DND-41 (cell line): ENCODE results near the gene MICU2.
"Not testable (repeated sequence)": the region's sequence is repeated elsewhere in the genome, so short reads cannot be mapped to it uniquely, and the experiment has no call there.

Experiments used
- ATAC-seq: fragments of 200-7000 bp; cut with Tn5 transposase; 3 replicates; pipeline ENCODE4 v1.9.1; 2021; ENCODE audit warnings: low read depth; ENCODE audit not compliant: insufficient read depth
- DNase-seq: peaks from one replicate; pipeline ENCODE4 v3.0.0-alpha.2; 2020
- H2AFZ ChIP-seq: 2 replicates; pipeline ENCODE4 v1.6.0; 2012; ENCODE audit warnings: low read depth, low read length
- H3K27ac ChIP-seq: 2 replicates; pipeline ENCODE4 v1.5.1; 2012; ENCODE audit warnings: low read length, inconsistent platforms
- H3K27me3 ChIP-seq: fragments of 200-600 bp; sonication (generic); 2 replicates; pipeline ENCODE4 v1.6.0; 2012; ENCODE audit warnings: low read length, mild to moderate bottlenecking, inconsistent platforms; ENCODE audit not compliant: insufficient read depth, poor library complexity
- H3K36me3 ChIP-seq: 2 replicates; pipeline ENCODE4 v1.5.1; 2012; ENCODE audit warnings: low read length, inconsistent platforms; ENCODE audit not compliant: insufficient read depth
- H3K4me1 ChIP-seq: 2 replicates; pipeline ENCODE4 v1.5.1; 2012; ENCODE audit warnings: mild to moderate bottlenecking, low read length; ENCODE audit not compliant: insufficient read depth
- H3K4me2 ChIP-seq: 2 replicates; pipeline ENCODE4 v1.6.0; 2012; ENCODE audit warnings: mild to moderate bottlenecking, moderate library complexity, low read length, inconsistent platforms; ENCODE audit not compliant: insufficient read depth
- H3K4me3 ChIP-seq, 2 experiments: fragments of 200-600 bp in 1 of 2; shearing (Covaris generic) in 1 of 2; 2 replicates each; pipeline ENCODE4 v1.5.1; 2012 to 2016; ENCODE audit warnings: inconsistent platforms in 2 of 2, low read length in 2 of 2, mild to moderate bottlenecking in 2 of 2, low read depth in 1 of 2, moderate library complexity in 1 of 2
- H3K79me2 ChIP-seq: 2 replicates; pipeline ENCODE4 v1.6.0; 2012; ENCODE audit warnings: low read length, inconsistent platforms; ENCODE audit not compliant: insufficient read depth
- H3K9ac ChIP-seq: 2 replicates; pipeline ENCODE4 v1.6.0; 2012; ENCODE audit warnings: low read depth, mild to moderate bottlenecking, inconsistent platforms, low read length, moderate library complexity
- H3K9me3 ChIP-seq: 2 replicates; pipeline ENCODE4 v1.5.1; 2012; ENCODE audit warnings: low read length, moderate library complexity, mild to moderate bottlenecking, inconsistent platforms; ENCODE audit not compliant: insufficient read depth, severe bottlenecking
- H4K20me1 ChIP-seq: 2 replicates; pipeline ENCODE4 v1.6.0; 2012; ENCODE audit warnings: low read length; ENCODE audit not compliant: insufficient read depth
- EZH2 ChIP-seq: IDR thresholded peaks from 3 replicates; pipeline ENCODE4 v1.6.1; 2012; ENCODE audit warnings: borderline replicate concordance, low read depth, mild to moderate bottlenecking, moderate library complexity, low read length, inconsistent platforms; ENCODE audit not compliant: severe bottlenecking
- TF ChIP-seq, protein P1 (sequence below): IDR thresholded peaks from 2 replicates; pipeline ENCODE4 v1.5.1; 2012; ENCODE audit warnings: borderline replicate concordance, low read length, moderate library complexity, mild to moderate bottlenecking; ENCODE audit not compliant: poor library complexity, severe bottlenecking; ENCODE audit errors: extremely low read depth

MICU2 gene

DNA sequence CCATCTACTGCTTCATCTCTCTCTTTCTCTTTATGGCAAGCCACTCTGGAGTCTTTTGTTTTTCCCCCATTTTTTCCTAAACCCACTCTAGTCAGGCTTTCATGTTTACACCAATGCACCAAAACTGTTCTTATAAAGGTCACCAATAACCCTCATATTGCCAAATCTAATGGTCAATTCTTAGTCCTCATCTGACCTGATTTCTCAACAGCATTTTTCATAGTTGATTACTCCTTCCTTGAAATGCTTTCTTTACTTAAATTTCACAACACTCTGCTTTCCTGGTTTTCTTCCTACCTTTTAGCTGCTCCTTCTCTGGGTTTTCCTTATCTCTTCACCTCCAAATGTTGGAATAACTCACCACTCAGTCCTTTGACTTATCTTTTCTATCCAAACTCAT, 47.9 kb downstream of the MICU2 start:
- peaks cover 12% of the 10 kb centered on the region for H3K36me3 ChIP-seq
- H3K4me3 ChIP-seq = no peak overlapping the region
- no peaks in the 10 kb centered on the region for H3K4me1 ChIP-seq
- H3K9ac ChIP-seq = no peak overlapping the region
- no peaks in the 10 kb centered on the region for H3K27me3 ChIP-seq
- H3K9me3 ChIP-seq = no peaks in the 10 kb centered on the region
- TF ChIP-seq, protein P1, sequence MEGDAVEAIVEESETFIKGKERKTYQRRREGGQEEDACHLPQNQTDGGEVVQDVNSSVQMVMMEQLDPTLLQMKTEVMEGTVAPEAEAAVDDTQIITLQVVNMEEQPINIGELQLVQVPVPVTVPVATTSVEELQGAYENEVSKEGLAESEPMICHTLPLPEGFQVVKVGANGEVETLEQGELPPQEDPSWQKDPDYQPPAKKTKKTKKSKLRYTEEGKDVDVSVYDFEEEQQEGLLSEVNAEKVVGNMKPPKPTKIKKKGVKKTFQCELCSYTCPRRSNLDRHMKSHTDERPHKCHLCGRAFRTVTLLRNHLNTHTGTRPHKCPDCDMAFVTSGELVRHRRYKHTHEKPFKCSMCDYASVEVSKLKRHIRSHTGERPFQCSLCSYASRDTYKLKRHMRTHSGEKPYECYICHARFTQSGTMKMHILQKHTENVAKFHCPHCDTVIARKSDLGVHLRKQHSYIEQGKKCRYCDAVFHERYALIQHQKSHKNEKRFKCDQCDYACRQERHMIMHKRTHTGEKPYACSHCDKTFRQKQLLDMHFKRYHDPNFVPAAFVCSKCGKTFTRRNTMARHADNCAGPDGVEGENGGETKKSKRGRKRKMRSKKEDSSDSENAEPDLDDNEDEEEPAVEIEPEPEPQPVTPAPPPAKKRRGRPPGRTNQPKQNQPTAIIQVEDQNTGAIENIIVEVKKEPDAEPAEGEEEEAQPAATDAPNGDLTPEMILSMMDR = no peak
- no peak for TF ChIP-seq EZH2
- DNase-seq (no peak), ATAC-seq (no peak)
- H3K4me2 ChIP-seq = no peak overlapping the region
- no peaks in the 10 kb centered on the region for H4K20me1 ChIP-seq
- H3K27ac ChIP-seq = no peak overlapping the region
- no peaks in the 10 kb centered on the region for H3K79me2 ChIP-seq
- H2AFZ ChIP-seq = no peak overlapping the region

DNA sequence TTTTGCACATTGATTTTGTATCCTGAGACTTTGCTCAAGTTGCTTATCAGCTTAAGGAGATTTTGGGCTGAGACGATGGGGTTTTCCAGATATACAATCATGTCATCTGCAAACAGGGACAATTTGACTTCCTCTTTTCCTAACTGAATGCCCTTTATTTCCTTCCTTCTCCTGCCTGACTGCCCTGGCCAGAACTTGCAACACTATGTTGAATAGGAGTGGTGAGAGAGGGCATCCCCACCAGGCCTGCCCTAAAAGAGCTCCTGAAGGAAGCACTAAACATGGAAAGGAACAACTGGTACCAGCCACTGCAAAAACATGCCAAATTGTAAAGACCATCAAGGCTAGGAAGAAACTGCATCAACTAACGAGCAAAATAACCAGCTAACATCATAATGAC, 50.7 kb downstream of the MICU2 start:
- not testable (repeated sequence) for H3K36me3 ChIP-seq, H4K20me1 ChIP-seq, H3K4me1 ChIP-seq, H3K9ac ChIP-seq, H3K4me2 ChIP-seq, H2AFZ ChIP-seq, H3K9me3 ChIP-seq, H3K79me2 ChIP-seq, DNase-seq, H3K4me3 ChIP-seq, H3K27me3 ChIP-seq, ATAC-seq, H3K27ac ChIP-seq

DNA sequence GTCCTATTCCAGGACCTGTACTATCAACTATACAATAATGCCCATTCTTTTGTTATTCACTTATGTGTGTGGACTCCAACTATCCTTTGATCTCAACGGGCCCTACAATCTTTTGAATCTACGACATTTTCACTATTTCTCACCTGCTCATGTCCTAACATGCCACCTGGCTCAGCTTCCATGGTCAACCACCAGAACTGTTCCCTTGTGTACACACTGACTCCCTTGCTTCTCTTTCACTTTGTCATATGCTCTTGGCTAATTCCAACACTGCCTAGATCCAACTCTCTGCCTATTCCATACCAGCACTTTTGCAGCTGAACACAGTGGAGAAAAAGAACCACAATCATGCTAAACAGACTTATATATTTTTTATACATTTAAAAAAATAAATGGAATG, 53.1 kb downstream of the MICU2 start:
- no peak overlapping the region for H3K9ac ChIP-seq
- H3K27me3 ChIP-seq = no peaks in the 10 kb centered on the region
- no peak overlapping the region for H3K4me3 ChIP-seq
- no peak for TF ChIP-seq EZH2
- TF ChIP-seq, protein P1 = no peak
- ATAC-seq = no peak
- DNase-seq = no peak
- H4K20me1 ChIP-seq = peaks cover 3% of the 10 kb centered on the region; the same call in 1 of the 2 replicates
- H3K4me2 ChIP-seq = no peak overlapping the region
- H3K4me1 ChIP-seq = no peaks in the 10 kb centered on the region
- no peak overlapping the region for H3K27ac ChIP-seq
- no peak overlapping the region for H2AFZ ChIP-seq
- H3K36me3 ChIP-seq = peaks cover 7% of the 10 kb centered on the region; the same call in 1 of the 2 replicates
- no peaks in the 10 kb centered on the region for H3K9me3 ChIP-seq
- peaks cover 5% of the 10 kb centered on the region; the same call in 1 of the 2 replicates for H3K79me2 ChIP-seq

DNA sequence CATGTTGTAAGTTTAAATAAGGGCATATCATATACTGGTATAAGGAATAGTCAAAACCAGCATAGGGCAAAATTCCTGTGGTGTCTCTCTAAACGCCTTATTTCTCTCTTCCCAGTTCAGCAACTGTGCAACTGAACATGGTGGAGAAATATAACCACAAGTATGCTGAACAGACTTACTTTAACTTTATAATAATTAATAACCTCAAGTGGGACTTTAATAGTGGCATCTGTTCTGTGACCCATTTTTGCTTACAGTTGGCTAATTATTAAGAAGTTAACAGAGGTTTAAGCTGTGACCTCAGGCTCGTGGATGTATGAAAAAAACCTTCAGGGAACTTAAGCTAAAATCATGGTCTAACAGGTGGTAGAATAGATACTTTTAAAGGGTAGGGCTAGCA, 54.3 kb downstream of the MICU2 start:
- peaks cover 3% of the 10 kb centered on the region; the same call in 1 of the 2 replicates for H4K20me1 ChIP-seq
- ATAC-seq (no peak), DNase-seq (no peak)
- H3K9me3 ChIP-seq = no peaks in the 10 kb centered on the region
- H3K27ac ChIP-seq = no peak overlapping the region
- H3K36me3 ChIP-seq = peaks cover 11% of the 10 kb centered on the region; the same call in 1 of the 2 replicates
- TF ChIP-seq EZH2 = no peak
- TF ChIP-seq, protein P1 = no peak
- H3K4me1 ChIP-seq = no peaks in the 10 kb centered on the region
- H2AFZ ChIP-seq = no peak overlapping the region
- H3K9ac ChIP-seq = no peak overlapping the region
- no peaks in the 10 kb centered on the region for H3K27me3 ChIP-seq
- peaks cover 5% of the 10 kb centered on the region; the same call in 1 of the 2 replicates for H3K79me2 ChIP-seq
- no peak overlapping the region for H3K4me2 ChIP-seq
- H3K4me3 ChIP-seq = no peak overlapping the region
